HFF-Myc (cell line): Measurements from ENCODE around the gene PROSER2.

Experiments used
- DNase-seq: peaks from one replicate; pipeline ENCODE4 v3.0.0-alpha.2; 2011; ENCODE audit warnings: low read depth; ENCODE audit errors: extremely low read depth
- H3K4me3 ChIP-seq: replicated peaks from 2 replicates; pipeline ENCODE4 v1.5.1; 2011; ENCODE audit warnings: low read depth, mild to moderate bottlenecking, control low read depth, low read length
- TF ChIP-seq, protein P1 (sequence below): IDR thresholded peaks from 2 replicates; pipeline ENCODE4 v1.5.1; 2012; ENCODE audit warnings: mild to moderate bottlenecking, low read depth, low read length, control low read depth; ENCODE audit errors: missing control alignments

The PROSER2 gene

GRCh38 chr10:11795101-11795920 lies 27.8 kb upstream of the PROSER2 start:
- TF ChIP-seq, protein P1, sequence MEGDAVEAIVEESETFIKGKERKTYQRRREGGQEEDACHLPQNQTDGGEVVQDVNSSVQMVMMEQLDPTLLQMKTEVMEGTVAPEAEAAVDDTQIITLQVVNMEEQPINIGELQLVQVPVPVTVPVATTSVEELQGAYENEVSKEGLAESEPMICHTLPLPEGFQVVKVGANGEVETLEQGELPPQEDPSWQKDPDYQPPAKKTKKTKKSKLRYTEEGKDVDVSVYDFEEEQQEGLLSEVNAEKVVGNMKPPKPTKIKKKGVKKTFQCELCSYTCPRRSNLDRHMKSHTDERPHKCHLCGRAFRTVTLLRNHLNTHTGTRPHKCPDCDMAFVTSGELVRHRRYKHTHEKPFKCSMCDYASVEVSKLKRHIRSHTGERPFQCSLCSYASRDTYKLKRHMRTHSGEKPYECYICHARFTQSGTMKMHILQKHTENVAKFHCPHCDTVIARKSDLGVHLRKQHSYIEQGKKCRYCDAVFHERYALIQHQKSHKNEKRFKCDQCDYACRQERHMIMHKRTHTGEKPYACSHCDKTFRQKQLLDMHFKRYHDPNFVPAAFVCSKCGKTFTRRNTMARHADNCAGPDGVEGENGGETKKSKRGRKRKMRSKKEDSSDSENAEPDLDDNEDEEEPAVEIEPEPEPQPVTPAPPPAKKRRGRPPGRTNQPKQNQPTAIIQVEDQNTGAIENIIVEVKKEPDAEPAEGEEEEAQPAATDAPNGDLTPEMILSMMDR, result no peak
- H3K4me3 ChIP-seq, result no peak overlapping the region
- no peak for DNase-seq

DNA sequence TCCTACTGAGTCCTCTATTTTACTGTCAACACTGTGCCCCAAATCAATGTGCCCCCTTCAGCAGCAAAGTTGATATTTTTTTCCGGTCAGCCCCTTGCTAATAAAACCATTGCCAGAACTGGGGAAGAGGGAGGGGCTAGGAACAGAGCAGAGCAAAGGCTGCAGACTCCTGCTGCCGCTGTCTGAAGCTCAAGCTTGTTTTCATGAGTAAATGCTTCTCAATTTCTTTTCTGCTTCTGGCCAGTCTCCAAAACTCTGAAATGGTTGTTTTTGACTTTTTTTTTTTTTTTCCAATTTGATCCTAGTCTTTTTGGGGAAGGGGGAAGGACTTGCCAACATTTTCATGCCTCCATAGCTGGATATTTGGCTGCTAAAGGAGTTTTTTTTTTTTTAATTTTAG lies 26.7 kb upstream of the PROSER2 start:
- no peak for DNase-seq

GRCh38 chr10:11797281-11797680 lies 25.9 kb upstream of the PROSER2 start:
- no peak for DNase-seq
- TF ChIP-seq, protein P1, result no peak
- no peak overlapping the region for H3K4me3 ChIP-seq

More for the DNA sequence above, 26.7 kb upstream of the PROSER2 start:
- TF ChIP-seq, protein P1, result no peak
- H3K4me3 ChIP-seq, result no peak overlapping the region

- TF ChIP-seq, protein P1, result no peak
- no peak for DNase-seq
- no peak overlapping the region for H3K4me3 ChIP-seq
Measured at GRCh38 chr10:11797847-11798633, 25.1 kb upstream of the PROSER2 start.

DNA sequence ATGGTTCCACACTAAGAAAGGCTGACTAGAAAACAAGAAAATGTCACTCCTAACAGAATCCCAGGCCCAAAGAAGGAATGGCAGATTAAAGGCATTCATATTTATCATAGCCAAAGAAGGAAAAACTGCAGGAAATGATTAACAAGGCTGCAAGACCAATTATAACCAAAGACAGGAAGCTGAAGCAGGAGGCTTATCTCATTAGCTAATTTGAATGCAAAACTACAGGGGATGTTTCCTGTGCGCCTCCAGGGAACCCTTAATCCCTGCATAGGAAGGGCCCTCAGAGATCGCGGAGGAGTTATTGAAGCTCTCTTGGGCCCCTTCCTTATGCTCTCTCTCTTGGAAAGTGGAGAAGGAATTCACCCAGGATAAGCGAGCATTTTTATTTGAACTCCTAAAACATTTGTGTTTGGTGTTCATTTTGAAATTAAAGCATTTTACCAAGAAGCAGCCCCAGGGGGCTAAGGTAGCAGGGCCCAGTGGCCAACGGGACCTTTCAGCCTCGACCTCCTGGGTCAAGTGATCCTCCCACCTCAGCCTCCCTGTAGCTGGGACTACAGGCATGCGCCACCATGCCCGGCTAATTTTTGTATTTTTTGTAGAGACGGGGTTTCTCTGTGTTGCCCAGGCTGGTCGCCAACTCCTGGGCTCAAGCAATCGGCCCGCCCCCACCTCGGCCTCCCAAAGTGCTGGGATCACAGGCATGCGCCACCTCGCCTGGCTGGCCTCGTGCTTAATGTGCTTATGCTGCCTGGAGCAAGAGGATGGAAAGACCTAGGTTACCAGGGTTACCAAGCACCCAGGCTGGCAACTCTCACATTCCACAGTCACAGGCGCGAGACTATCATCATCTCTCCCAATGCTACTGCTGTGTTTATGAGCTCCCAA lies 24.1 kb upstream of the PROSER2 start:
- TF ChIP-seq, protein P1, result no peak
- no peak overlapping the region for H3K4me3 ChIP-seq
- DNase-seq, result no peak

- no peak overlapping the region for H3K4me3 ChIP-seq
- no peak for DNase-seq
- TF ChIP-seq, protein P1, result no peak
Measured at GRCh38 chr10:11799736-11800080, 23.4 kb upstream of the PROSER2 start.
